HG02973 (cell line): ENCODE measurements around the gene SERPINE3.

ENCODE experiments used
- ATAC-seq: cut with Tn5 transposase; IDR thresholded peaks from one replicate; pipeline ENCODE4 v1.9.1; 2021; ENCODE audit warnings: moderate library complexity; ENCODE audit not compliant: unreplicated experiment

The SERPINE3 gene

GRCh38 chr13:51327961-51328360 is 11.5 kb upstream of the SERPINE3 start:
- ATAC-seq: no peak

- no peak for ATAC-seq
Observed at GRCh38 chr13:51328488-51328887, 11.0 kb upstream of the SERPINE3 start.

- no peak for ATAC-seq
Observed at GRCh38 chr13:51329606-51330005, 9.9 kb upstream of the SERPINE3 start.

- no peak for ATAC-seq
Observed at GRCh38 chr13:51330791-51331190, 8.7 kb upstream of the SERPINE3 start.

- peak; percentile 41 for ATAC-seq
Observed at GRCh38 chr13:51331354-51331861, 8.1 kb upstream of the SERPINE3 start.

- no peak for ATAC-seq
Observed at GRCh38 chr13:51332566-51333361, 6.7 kb upstream of the SERPINE3 start.

GRCh38 chr13:51333421-51333820 is 6.1 kb upstream of the SERPINE3 start:
- ATAC-seq: no peak

GRCh38 chr13:51333826-51334225 is 5.7 kb upstream of the SERPINE3 start:
- no peak for ATAC-seq

GRCh38 chr13:51336746-51337145 is 2.7 kb upstream of the SERPINE3 start:
- no peak for ATAC-seq

- ATAC-seq: no peak
Observed at GRCh38 chr13:51339952-51340732, 651 bp downstream of the SERPINE3 start.

GRCh38 chr13:51341232-51341631 is 1.7 kb downstream of the SERPINE3 start:
- ATAC-seq: no peak

GRCh38 chr13:51341791-51342190 is 2.3 kb downstream of the SERPINE3 start:
- no peak for ATAC-seq

- ATAC-seq: no peak
Observed at GRCh38 chr13:51342706-51343105, 3.2 kb downstream of the SERPINE3 start.

- ATAC-seq: no peak
Observed at GRCh38 chr13:51343475-51343874, 4.0 kb downstream of the SERPINE3 start.

GRCh38 chr13:51346397-51346796 is 6.9 kb downstream of the SERPINE3 start:
- ATAC-seq: no peak

GRCh38 chr13:51347099-51347498 is 7.6 kb downstream of the SERPINE3 start:
- no peak for ATAC-seq

- ATAC-seq: no peak
Observed at GRCh38 chr13:51348069-51348967, 8.8 kb downstream of the SERPINE3 start.

GRCh38 chr13:51349016-51349415 is 9.5 kb downstream of the SERPINE3 start:
- ATAC-seq: no peak

GRCh38 chr13:51355217-51355616 is 15.7 kb downstream of the SERPINE3 start:
- no peak for ATAC-seq

GRCh38 chr13:51357928-51358595 is 18.6 kb downstream of the SERPINE3 start:
- ATAC-seq: no peak
